Measurements from ENCODE around the gene RPRML. TPM values are rescaled to one million over a fixed set of nuclear protein-coding genes. Genes with fewer than 3 reads are reported as not detected.
"Not testable (repeated sequence)": the region's sequence is repeated elsewhere in the genome, so short reads cannot be mapped to it uniquely, and the experiment has no call there.

The RPRML gene
- not detected in 2 replicates for total RNA-seq

- POLR2A ChIA-PET = no interaction called here
- ATAC-seq (ENCODE audit: low read depth) (peak; percentile 79), DNase-seq (peak; percentile 54)
- Mint-ChIP-seq H3K9me3 (no peaks in the 10 kb centered on the region), H3K4me3 (peak within 1 kb of the TSS; percentile 77), H3K27me3 (peaks cover 20% of the 10 kb centered on the region), H3K27ac (no peak within 1 kb of the TSS), H3K4me1 (peaks cover 26% of the 10 kb centered on the region), H3K36me3 (ENCODE audit: low read depth) (peaks cover 4% of the 10 kb centered on the region)
- TF ChIP-seq CTCF (IDR thresholded peaks at IDR 0.05) = no peak
- intact Hi-C loops (cut with micrococcal nuclease) = no loop called here
- CTCF ChIA-PET = interaction anchor here (0.6 kb wide), 1 partner anchor 12 kb away, joined by 3 read pairs; no protein-coding TSS in a partner anchor
These were observed at the start of gene RPRML for GRCh38 chr17:46979147-46979863. Gene RPRML (minus strand): TSS chr17:46979253. CDS start chr17:46979007, 246 bp downstream.

- H3K27ac Mint-ChIP-seq; H3K4me1 Mint-ChIP-seq; H3K36me3 Mint-ChIP-seq (ENCODE audit: low read depth); H3K9me3 Mint-ChIP-seq; DNase-seq; POLR2A ChIA-PET; intact Hi-C loops (cut with micrococcal nuclease); H3K4me3 Mint-ChIP-seq; CTCF ChIA-PET; ATAC-seq (ENCODE audit: low read depth); H3K27me3 Mint-ChIP-seq: not testable (repeated sequence)
These were observed 37.9 kb upstream of the RPRML start for GRCh38 chr17:47016966-47017365.

- ChIA-PET CTCF (no interaction called here), POLR2A (no interaction called here)
- intact Hi-C loops (cut with micrococcal nuclease) = no loop called here
- Mint-ChIP-seq H3K27ac (no peak overlapping the region), H3K36me3 (ENCODE audit: low read depth) (peaks cover 1% of the 10 kb centered on the region), H3K27me3 (no peaks in the 10 kb centered on the region), H3K9me3 (no peaks in the 10 kb centered on the region), H3K4me1 (peaks cover 10% of the 10 kb centered on the region), H3K4me3 (no peak overlapping the region)
- ATAC-seq (ENCODE audit: low read depth) (no peak), DNase-seq (no peak)
- no peak for TF ChIP-seq CTCF (IDR thresholded peaks at IDR 0.05)
These were observed 34.3 kb upstream of the RPRML start for GRCh38 chr17:47013341-47013740.

- no peak for ATAC-seq (ENCODE audit: low read depth)
- Mint-ChIP-seq H3K27ac (no peak overlapping the region), H3K9me3 (no peaks in the 10 kb centered on the region), H3K4me3 (no peak overlapping the region), H3K4me1 (peaks cover 10% of the 10 kb centered on the region), H3K27me3 (no peaks in the 10 kb centered on the region), H3K36me3 (ENCODE audit: low read depth) (peaks cover 1% of the 10 kb centered on the region)
- TF ChIP-seq CTCF (IDR thresholded peaks at IDR 0.05) = no peak
- DNase-seq = no peak
- CTCF ChIA-PET = no interaction called here
- POLR2A ChIA-PET = no interaction called here
- intact Hi-C loops (cut with micrococcal nuclease) = loop anchor here (1.0 kb wide), 1 partner anchor 11 kb away; no protein-coding TSS in a partner anchor
These were observed 33.4 kb upstream of the RPRML start for GRCh38 chr17:47012457-47012856.

GRCh38 chr17:47009759-47010594, 30.9 kb upstream of the RPRML start:
- ChIA-PET POLR2A (no interaction called here), CTCF (no interaction called here)
- H3K36me3 Mint-ChIP-seq (ENCODE audit: low read depth) = peaks cover 1% of the 10 kb centered on the region
- peaks cover 10% of the 10 kb centered on the region for H3K4me1 Mint-ChIP-seq
- TF ChIP-seq CTCF (IDR thresholded peaks at IDR 0.05) = no peak
- no peak overlapping the region for H3K27ac Mint-ChIP-seq
- no peaks in the 10 kb centered on the region for H3K9me3 Mint-ChIP-seq
- no peak overlapping the region for H3K4me3 Mint-ChIP-seq
- ATAC-seq (ENCODE audit: low read depth) (no peak), DNase-seq (no peak)
- intact Hi-C loops (cut with micrococcal nuclease) = loop anchor here (10.0 kb wide), 2 partner anchors 315 to 605 kb away; partner anchors contain the start of gene EFCAB13
- H3K27me3 Mint-ChIP-seq = no peaks in the 10 kb centered on the region
